DOHH2 (cell line): ENCODE measurements around the gene FGF9.

Experiments
- H3F3A ChIP-seq: fragments of 200-600 bp; sonication (generic), shearing (Covaris generic); 2 replicates; pipeline ENCODE4 v1.6.0; 2016; ENCODE audit warnings: antibody characterized with exemption, mild to moderate bottlenecking; ENCODE audit not compliant: control insufficient read depth, insufficient read depth
- H3K27ac ChIP-seq: fragments of 200-600 bp; sonication (generic); 2 replicates; pipeline ENCODE4 v1.5.1; 2014; ENCODE audit warnings: low read depth, mild to moderate bottlenecking, low read length, moderate library complexity
- H3K27me3 ChIP-seq: fragments of 200-600 bp; sonication (generic); 2 replicates; pipeline ENCODE4 v1.6.1; 2014; ENCODE audit warnings: mild to moderate bottlenecking, low read length, mixed read lengths; ENCODE audit not compliant: control insufficient read depth
- H3K36me3 ChIP-seq: fragments of 200-600 bp; sonication (generic); 2 replicates; pipeline ENCODE4 v1.6.1; 2014; ENCODE audit warnings: mild to moderate bottlenecking, low read length, moderate library complexity, mixed read lengths; ENCODE audit not compliant: control insufficient read depth
- H3K4me1 ChIP-seq: fragments of 200-600 bp; sonication (generic); 2 replicates; pipeline ENCODE4 v1.6.1; 2014; ENCODE audit warnings: mild to moderate bottlenecking, low read length, mixed read lengths; ENCODE audit not compliant: control insufficient read depth
- H3K4me2 ChIP-seq: fragments of 200-600 bp; sonication (generic); 2 replicates; pipeline ENCODE4 v1.6.0; 2014; ENCODE audit warnings: mild to moderate bottlenecking, low read length, moderate library complexity
- H3K4me3 ChIP-seq: fragments of 200-600 bp; sonication (generic); 2 replicates; pipeline ENCODE4 v1.5.1; 2014; ENCODE audit warnings: mild to moderate bottlenecking, low read length, mixed read lengths
- H3K79me2 ChIP-seq: fragments of 200-600 bp; sonication (generic); 2 replicates; pipeline ENCODE4 v1.6.1; 2014; ENCODE audit warnings: mild to moderate bottlenecking, low read length, mixed read lengths; ENCODE audit not compliant: control insufficient read depth
- H3K9me2 ChIP-seq: fragments of 200-600 bp; sonication (generic); replicated peaks from 2 replicates; pipeline ENCODE4 v1.6.1; 2014; ENCODE audit warnings: mild to moderate bottlenecking, low read length, mixed read lengths; ENCODE audit not compliant: control insufficient read depth
- H3K9me3 ChIP-seq: fragments of 200-600 bp; sonication (generic); 2 replicates; pipeline ENCODE4 v1.6.1; 2014; ENCODE audit warnings: antibody characterized with exemption, low read length, mixed read lengths; ENCODE audit not compliant: control insufficient read depth, insufficient read depth
- H4K20me1 ChIP-seq: fragments of 200-600 bp; sonication (generic); 2 replicates; pipeline ENCODE4 v1.6.0; 2014; ENCODE audit warnings: low read depth, mild to moderate bottlenecking, antibody characterized with exemption, low read length, moderate library complexity; ENCODE audit not compliant: control insufficient read depth, insufficient read depth
- CTCF ChIP-seq: fragments of 200-600 bp; sonication (generic); IDR thresholded peaks from one replicate; pipeline ENCODE4 v1.5.1; 2014; ENCODE audit warnings: antibody characterized with exemption, mild to moderate bottlenecking, low read depth, low read length; ENCODE audit not compliant: poor library complexity, severe bottlenecking
- EZH2phosphoT487 ChIP-seq: fragments of 200-600 bp; sonication (generic); IDR thresholded peaks from 2 replicates; pipeline ENCODE4 v1.6.1; 2017; ENCODE audit warnings: borderline replicate concordance, mild to moderate bottlenecking, antibody characterized with exemption, low read length, moderate library complexity, mixed read lengths

FGF9 gene

GRCh38 chr13:21677075-21677623 lies 6.3 kb downstream of the FGF9 start:
- no peaks in the 10 kb centered on the region for H3K9me2 ChIP-seq

GRCh38 chr13:21683034-21683733 lies 12.3 kb downstream of the FGF9 start:
- H3F3A ChIP-seq = no peaks in the 10 kb centered on the region
- no peaks in the 10 kb centered on the region for H3K9me2 ChIP-seq
- no peaks in the 10 kb centered on the region for H3K79me2 ChIP-seq
- no peaks in the 10 kb centered on the region for H3K36me3 ChIP-seq
- no peaks in the 10 kb centered on the region for H3K9me3 ChIP-seq
- H3K27me3 ChIP-seq = peaks cover 14% of the 10 kb centered on the region
- no peak overlapping the region for H3K4me2 ChIP-seq
- TF ChIP-seq EZH2phosphoT487 = no peak
- TF ChIP-seq CTCF = no peak
- H4K20me1 ChIP-seq = no peaks in the 10 kb centered on the region
- no peaks in the 10 kb centered on the region for H3K4me1 ChIP-seq
- no peak overlapping the region for H3K27ac ChIP-seq
- H3K4me3 ChIP-seq = no peak overlapping the region

More at GRCh38 chr13:21677075-21677623, 6.3 kb downstream of the FGF9 start:
- no peak overlapping the region for H3K4me3 ChIP-seq
- H3K79me2 ChIP-seq = no peaks in the 10 kb centered on the region
- H3K27ac ChIP-seq = no peak overlapping the region
- no peaks in the 10 kb centered on the region for H3K36me3 ChIP-seq
- no peak for TF ChIP-seq EZH2phosphoT487
- TF ChIP-seq CTCF = no peak
- H3K4me2 ChIP-seq = no peak overlapping the region
- no peaks in the 10 kb centered on the region for H4K20me1 ChIP-seq
- H3K27me3 ChIP-seq = peaks cover 58% of the 10 kb centered on the region
- no peaks in the 10 kb centered on the region for H3F3A ChIP-seq
- peaks cover 23% of the 10 kb centered on the region for H3K4me1 ChIP-seq
- H3K9me3 ChIP-seq = no peaks in the 10 kb centered on the region

DNA sequence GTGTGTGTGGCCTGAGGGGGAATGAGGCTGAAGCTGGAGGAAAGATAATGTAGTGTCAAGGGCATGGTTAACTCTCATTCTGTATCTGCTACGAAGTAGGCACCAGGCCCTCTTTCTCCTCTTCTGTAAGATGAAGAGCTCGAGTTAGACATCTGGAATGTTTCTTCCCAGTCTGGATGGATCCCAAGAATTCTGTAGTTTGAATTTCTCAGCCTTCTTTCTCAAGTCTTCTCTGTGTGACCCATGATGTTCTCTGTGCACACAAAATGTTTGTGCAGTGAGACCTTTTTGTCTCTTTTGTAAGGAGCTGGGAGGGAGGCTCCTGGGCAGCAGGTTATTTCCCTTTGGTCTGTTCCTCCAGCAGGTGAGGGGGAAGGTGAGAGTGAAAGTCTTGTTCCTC lies 13.7 kb downstream of the FGF9 start:
- Histone ChIP-seq H3K27me3 (peaks cover 11% of the 10 kb centered on the region; the same call in 1 of the 2 replicates), H4K20me1 (no peaks in the 10 kb centered on the region), H3F3A (no peaks in the 10 kb centered on the region), H3K79me2 (no peaks in the 10 kb centered on the region), H3K27ac (no peak overlapping the region), H3K9me2 (no peaks in the 10 kb centered on the region), H3K4me3 (no peak overlapping the region), H3K4me1 (no peaks in the 10 kb centered on the region), H3K9me3 (no peaks in the 10 kb centered on the region), H3K36me3 (no peaks in the 10 kb centered on the region), H3K4me2 (no peak overlapping the region)
- TF ChIP-seq CTCF = no peak
- TF ChIP-seq EZH2phosphoT487 = no peak
